ENCODE results near the gene DAPK1. TPM values are rescaled to one million over a fixed set of nuclear protein-coding genes. Genes with fewer than 3 reads are reported as not detected.

The DAPK1 gene
- total and polyA plus RNA-seq, 2 donors from 2014 or later: 15.5 to 166 TPM

Other genes starting within 250 kb of the DAPK1 start
- gene CTSL, start 228.3 kb downstream of the DAPK1 start, total RNA-seq: 139 TPM
- 237 TPM for gene CTSL, start 228.3 kb downstream of the DAPK1 start, polyA plus RNA-seq (ENCODE audit: insufficient read depth, low read depth, low replicate concordance)